HG03280 (cell line): Measurements from ENCODE around the gene SGIP1.

Experiments
- ATAC-seq: cut with Tn5 transposase; IDR thresholded peaks from one replicate; pipeline ENCODE4 v1.9.1; 2021; ENCODE audit warnings: mild to moderate bottlenecking, moderate library complexity; ENCODE audit not compliant: unreplicated experiment

The SGIP1 gene, protein sequence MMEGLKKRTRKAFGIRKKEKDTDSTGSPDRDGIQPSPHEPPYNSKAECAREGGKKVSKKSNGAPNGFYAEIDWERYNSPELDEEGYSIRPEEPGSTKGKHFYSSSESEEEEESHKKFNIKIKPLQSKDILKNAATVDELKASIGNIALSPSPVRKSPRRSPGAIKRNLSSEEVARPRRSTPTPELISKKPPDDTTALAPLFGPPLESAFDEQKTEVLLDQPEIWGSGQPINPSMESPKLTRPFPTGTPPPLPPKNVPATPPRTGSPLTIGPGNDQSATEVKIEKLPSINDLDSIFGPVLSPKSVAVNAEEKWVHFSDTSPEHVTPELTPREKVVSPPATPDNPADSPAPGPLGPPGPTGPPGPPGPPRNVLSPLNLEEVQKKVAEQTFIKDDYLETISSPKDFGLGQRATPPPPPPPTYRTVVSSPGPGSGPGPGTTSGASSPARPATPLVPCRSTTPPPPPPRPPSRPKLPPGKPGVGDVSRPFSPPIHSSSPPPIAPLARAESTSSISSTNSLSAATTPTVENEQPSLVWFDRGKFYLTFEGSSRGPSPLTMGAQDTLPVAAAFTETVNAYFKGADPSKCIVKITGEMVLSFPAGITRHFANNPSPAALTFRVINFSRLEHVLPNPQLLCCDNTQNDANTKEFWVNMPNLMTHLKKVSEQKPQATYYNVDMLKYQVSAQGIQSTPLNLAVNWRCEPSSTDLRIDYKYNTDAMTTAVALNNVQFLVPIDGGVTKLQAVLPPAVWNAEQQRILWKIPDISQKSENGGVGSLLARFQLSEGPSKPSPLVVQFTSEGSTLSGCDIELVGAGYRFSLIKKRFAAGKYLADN

GRCh38 chr1:66533804-66534740 is at the start of gene SGIP1:
TSS of gene SGIP1 (plus strand) at chr1:66534153. CDS start at chr1:66534359, 206 bp downstream.
- ATAC-seq: no peak

DNA sequence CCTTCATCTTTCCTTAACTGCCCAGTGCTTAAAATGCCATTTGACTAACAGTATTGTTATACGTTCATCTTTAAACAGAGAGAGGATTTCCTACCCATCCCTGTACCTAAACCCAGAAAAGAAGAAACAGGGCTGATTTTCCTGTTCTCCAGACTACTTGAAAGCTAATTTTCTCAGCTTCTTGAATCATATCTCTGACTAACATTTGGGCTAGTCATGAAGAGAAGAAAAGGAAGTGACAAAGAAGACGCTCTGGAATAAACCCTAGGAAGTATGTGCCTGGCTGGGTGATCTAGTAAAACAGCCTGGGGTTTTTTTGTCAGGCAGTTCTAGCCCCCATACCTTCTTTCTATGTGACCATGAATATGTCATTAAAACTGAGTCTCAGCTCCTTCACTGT is 44.8 kb upstream of the SGIP1 start:
- ATAC-seq: no peak

GRCh38 chr1:66489972-66490601 is 43.9 kb upstream of the SGIP1 start:
- ATAC-seq: no peak

DNA sequence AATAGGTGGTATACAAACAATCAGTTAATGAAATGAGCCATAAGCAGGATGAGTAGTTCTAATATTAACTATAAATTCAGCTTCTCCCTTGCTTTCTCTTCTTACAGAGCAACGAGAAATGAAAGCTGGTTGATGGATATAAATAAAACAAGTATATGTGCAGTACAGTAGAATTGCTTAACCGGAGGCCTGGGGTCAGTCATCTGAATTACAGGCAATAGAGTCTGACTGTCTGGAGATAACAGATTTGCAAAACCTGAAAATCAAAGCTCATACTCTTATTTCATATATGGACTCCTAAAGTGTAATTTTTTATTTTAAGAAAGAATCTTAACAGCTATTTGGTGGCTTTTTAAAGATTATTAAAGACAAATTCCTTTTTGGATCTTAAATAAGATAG is 43.1 kb upstream of the SGIP1 start:
- no peak for ATAC-seq

DNA sequence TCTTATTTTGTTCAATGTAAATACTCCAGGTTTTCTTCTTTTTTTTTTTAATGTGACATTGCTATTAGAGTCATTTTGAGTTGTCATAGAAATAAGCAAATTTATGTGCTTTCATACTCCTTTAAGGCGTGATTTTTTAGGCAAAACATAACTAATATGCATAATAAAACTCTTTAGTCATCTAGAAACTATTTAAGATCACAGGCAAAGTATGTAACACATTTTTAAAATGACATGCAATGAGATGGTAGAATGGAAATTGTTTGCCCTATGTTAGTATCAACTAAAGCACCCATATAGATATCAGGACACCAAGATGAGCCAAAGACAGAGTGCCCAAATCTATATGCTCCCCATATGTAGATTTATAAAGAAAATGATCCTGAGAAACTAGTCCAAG is 41.5 kb upstream of the SGIP1 start:
- no peak for ATAC-seq

DNA sequence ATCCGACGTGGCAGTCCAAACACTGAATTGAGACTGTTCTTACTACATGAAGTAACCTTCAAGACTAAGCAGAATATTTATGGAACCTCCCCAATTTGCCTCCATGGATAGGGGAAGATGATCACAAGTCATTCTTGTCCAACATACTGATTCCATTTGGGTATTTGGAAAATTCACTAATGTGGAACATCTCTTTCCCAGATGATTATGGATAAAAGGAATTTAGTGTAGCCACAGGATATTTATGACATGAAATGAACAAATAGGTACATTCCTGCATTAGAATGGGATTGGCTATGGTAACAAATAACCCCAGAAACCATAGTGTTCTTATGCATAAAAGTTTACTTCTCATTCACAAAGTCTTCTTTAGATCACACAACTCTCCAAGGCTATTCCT is 40.2 kb upstream of the SGIP1 start:
- ATAC-seq: no peak

- no peak for ATAC-seq
Measured at GRCh38 chr1:66494482-66494881, 39.5 kb upstream of the SGIP1 start.

GRCh38 chr1:66495495-66495894 is 38.5 kb upstream of the SGIP1 start:
- no peak for ATAC-seq

GRCh38 chr1:66497910-66498309 is 36.0 kb upstream of the SGIP1 start:
- no peak for ATAC-seq

- ATAC-seq: no peak
Measured at GRCh38 chr1:66500301-66500700, 33.7 kb upstream of the SGIP1 start.

GRCh38 chr1:66502086-66502485 is 31.9 kb upstream of the SGIP1 start:
- ATAC-seq: no peak

DNA sequence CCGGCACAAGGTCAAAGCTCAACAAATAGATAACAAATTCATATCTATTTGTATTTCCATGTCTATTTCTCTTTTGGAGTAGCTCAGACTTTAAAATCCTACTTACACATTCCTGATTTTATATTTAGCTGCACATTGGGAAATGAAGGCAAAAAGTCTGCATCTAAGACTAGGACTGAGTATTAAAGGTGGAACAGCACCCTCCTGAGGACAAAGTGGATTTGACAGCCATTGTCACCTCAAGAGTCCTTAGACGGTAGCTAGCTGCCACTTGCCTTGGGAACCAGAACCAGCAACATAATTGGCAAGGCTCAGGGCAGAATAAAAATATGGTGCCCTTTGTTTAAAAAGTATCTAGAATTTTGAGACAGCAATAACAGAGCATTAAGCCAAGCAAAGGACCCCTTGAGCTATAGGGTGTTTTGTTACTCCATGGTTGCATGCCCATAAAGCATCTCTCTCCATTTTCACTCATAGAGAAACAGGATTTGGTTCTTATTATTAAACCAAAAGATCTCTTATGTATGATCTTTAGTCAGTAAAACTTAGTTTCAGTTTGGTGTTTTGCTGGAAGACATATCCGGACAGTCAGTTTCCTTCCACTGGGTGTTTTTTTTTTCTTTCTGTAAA is 30.0 kb upstream of the SGIP1 start:
- peak; percentile 81 for ATAC-seq

DNA sequence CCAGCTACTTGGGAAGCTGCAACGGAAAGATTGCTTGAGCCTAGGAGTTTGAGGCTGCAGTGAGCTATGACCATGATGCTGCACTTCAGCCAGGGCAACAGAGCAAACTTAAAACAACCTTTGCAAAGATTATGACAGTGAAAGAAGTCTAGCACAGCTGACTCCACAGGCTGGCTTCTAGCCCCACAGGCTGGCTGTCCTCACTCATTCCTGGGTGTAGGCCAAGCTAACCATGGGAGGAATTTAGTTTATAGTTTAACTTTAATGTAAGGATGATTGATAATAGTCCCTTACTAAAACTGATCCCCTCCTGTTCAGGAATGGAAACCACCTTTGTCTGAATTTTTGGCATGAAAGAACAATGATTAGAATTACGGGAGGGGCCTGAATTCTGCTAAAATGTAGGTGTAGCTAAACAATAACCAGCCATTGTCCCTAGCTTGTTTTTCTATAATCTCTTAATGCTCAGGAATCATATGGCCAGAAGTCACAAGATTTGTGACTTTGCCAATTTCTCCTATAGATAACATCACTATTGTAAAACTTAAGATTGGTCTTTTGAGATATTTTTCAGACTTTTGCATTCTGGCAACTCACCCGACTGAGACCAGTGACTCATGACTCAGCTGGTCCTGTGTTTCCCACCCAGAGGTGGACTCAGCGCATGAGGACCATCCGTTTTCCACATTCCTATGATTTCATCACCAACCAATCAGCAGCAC is 28.1 kb upstream of the SGIP1 start:
- no peak for ATAC-seq

DNA sequence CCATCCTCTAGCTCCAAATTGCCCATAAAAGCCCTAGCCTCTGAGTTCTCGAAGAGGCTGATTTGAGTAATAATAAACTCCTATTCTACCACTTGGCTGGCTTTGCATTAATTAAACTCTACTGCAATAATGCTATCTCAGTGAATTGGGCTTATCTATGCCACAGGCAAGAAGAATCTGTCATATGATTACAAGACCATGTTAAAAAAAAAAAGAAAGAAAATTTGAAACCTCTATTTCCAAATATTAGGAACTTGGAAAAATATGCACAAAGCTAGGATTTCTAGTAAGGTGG is 27.6 kb upstream of the SGIP1 start:
- no peak for ATAC-seq

GRCh38 chr1:66506991-66507390 is 27.0 kb upstream of the SGIP1 start:
- ATAC-seq: no peak

DNA sequence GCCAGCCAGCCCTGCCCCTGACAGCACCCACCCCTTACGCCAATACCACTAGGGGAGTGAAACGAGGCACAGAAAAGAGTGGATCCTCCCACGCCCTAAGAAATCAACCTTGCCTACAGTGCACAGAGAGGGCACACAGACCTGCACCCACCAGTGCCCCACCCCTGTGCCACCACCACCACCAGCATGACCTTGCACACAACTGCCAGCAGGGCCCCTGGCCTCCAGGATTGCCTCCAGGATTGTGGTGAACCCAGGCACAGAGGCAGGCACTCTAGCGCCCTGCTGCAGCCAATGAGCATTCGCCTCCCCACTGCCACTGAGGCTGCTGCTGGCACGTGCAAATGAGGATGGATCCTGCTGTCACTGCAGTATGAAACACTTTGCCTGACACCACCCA is 23.5 kb upstream of the SGIP1 start:
- no peak for ATAC-seq

DNA sequence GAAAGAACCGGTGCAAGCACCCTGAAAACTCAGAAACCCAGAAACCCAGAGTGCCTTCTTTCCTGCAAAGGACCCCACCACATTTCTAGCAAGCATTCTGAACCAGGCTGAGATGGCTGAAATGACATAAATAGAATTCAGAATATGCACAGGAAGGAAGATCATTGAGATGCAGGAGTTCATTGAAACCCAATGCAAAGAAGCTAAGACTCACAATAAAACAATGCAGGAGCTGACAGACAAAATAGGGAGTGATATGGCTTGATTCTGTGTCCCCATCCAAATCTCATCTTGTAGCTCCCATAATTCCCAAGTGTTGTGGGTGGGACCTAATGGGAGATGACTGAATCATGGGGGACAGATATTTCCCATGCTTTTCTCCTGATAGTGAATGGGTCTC is 22.8 kb upstream of the SGIP1 start:
- ATAC-seq: no peak

DNA sequence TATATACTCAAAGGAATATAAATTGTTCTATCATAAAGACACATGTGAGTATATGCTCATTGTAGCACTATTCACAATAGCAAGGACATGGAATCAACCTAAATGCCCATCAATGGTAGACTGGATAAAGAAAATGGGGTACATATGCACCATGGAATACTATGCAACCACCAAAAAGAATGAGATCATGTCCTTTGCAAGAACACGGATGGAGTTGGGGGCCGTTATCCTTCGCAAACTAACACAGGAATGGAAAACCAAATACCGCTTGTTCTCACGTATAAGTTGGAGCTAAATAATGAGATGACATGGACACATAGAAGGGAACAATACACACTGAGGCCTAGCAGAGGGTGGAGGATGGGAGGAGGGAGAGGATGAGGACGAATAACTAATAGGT is 16.0 kb upstream of the SGIP1 start:
- no peak for ATAC-seq

- no peak for ATAC-seq
Measured at GRCh38 chr1:66518654-66519053, 15.3 kb upstream of the SGIP1 start.

DNA sequence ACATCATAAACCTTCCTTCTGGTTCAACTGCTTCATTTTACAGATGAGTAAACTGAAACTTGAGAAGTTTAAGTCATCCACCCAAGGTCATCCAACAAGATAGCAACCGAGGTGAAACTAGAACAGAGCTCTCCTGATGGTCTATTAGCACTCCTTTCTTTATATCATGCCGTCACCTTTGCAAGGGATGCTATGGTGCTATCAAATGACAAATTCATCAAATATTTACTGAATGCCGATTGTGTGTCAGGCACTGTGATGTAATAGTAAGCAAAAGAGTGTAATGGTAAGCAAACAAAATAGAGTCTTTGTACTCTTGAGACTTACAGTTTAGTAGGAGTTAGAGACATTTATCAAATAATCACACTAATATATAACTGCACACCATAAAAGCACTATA is 14.0 kb upstream of the SGIP1 start:
- ATAC-seq: no peak
